Body of pancreas (tissue), 4 donors: ENCODE measurements around the gene CIAO2B. TPM values are rescaled to one million over a fixed set of nuclear protein-coding genes. Genes with fewer than 3 reads are reported as not detected.

ENCODE experiments used
- ATAC-seq: fragments of 150-250 bp; one replicate; pipeline ENCODE4 v1.9.1; 2016
- DNase-seq, 4 donors: peaks; one replicate each; pipeline ENCODE4 v3.0.0-alpha.2; 2019
- H3K27ac ChIP-seq, 4 donors: fragments of 200-600 bp; sonication (generic); 1 replicate in 3 of 4; 2 replicates in 1 of 4; pipeline versions ENCODE4 v1.5.1 to v1.6.1; 2016 to 2019; ENCODE audit warnings: mild to moderate bottlenecking in 1 of 4, mixed read lengths in 1 of 4, moderate library complexity in 1 of 4
- H3K27me3 ChIP-seq, 2 donors: fragments of 200-600 bp; sonication (generic); one replicate each; pipeline ENCODE4 v1.6.0; 2016; ENCODE audit warnings: mild to moderate bottlenecking in 1 of 2
- H3K36me3 ChIP-seq, 2 donors: fragments of 200-600 bp; sonication (generic); replicated peaks in 1 of 2; 2 replicates each; pipeline ENCODE4 v1.5.1; 2016; ENCODE audit warnings: low read depth in 2 of 2; ENCODE audit not compliant: insufficient read depth in 1 of 2
- H3K4me1 ChIP-seq: fragments of 200-600 bp; sonication (generic); one replicate; pipeline ENCODE4 v1.6.0; 2016
- H3K4me3 ChIP-seq, 2 donors: fragments of 200-600 bp; sonication (generic); 1 replicate in 1 of 2; 2 replicates in 1 of 2; pipeline ENCODE4 v1.5.1; 2016 to 2019
- H3K9me3 ChIP-seq, 3 donors: fragments of 200-600 bp; sonication (generic); 1 replicate in 2 of 3; 2 replicates in 1 of 3; pipeline ENCODE4 v1.5.1; 2016
- CTCF ChIP-seq, 7 experiments: fragments of 450-650 bp in 4 of 7; fragments of 200-600 bp in 3 of 7; sonication (generic) in 3 of 7; IDR thresholded peaks; one replicate each; pipeline ENCODE4 v1.5.1; 2016 to 2019; ENCODE audit warnings: antibody characterized with exemption in 7 of 7
- POLR2A ChIP-seq, 3 donors: fragments of 450-650 bp; IDR thresholded peaks; one replicate each; pipeline ENCODE4 v1.6.1; 2016; ENCODE audit warnings: antibody characterized with exemption in 3 of 3, mild to moderate bottlenecking in 2 of 3
- WGBS, 2 donors: methylation state at CpG; one replicate each; pipeline ENCODE4 v1.1.5; 2017; 5-methylcytosine and 5-hydroxymethylcytosine counted together
- intact Hi-C: fragments of 100-400 bp; cut with DNase I; formaldehyde crosslinking; loops from one replicate; pipeline ENCODE4 v1.15.1; 2023
- total RNA-seq, 2 donors: library from RNA; depleted of rRNA; stranded (reverse); fragments of >200 nt; gene quantifications; one replicate each; pipeline ENCODE4 v1.1.0, GENCODE V29; 2016

The CIAO2B gene
- total RNA-seq, 2 donors from 2014 or later, result 7.6 to 15.3 TPM

- H3K4me1 ChIP-seq, result no peaks in the 10 kb centered on the region
- no peak for TF ChIP-seq POLR2A (IDR thresholded peaks at IDR 0.05)
- no peak for TF ChIP-seq CTCF (IDR thresholded peaks at IDR 0.05)
- ATAC-seq (no peak), DNase-seq (no peak)
- no peak overlapping the region for H3K4me3 ChIP-seq
- peaks cover 0 to 15% of the 10 kb centered on the region in 2 donors for H3K36me3 ChIP-seq
- 91 to 94% methylated on average over 6 of the region's 6 CpGs for WGBS, 2 donors
- intact Hi-C loops, result no loop called here
- no peak overlapping the region for H3K27ac ChIP-seq
- no peaks in the 10 kb centered on the region for H3K27me3 ChIP-seq
- no peaks in the 10 kb centered on the region for H3K9me3 ChIP-seq
These were observed 45.3 kb downstream of the CIAO2B start for GRCh38 chr16:66888647-66889615.

GRCh38 chr16:66886914-66887313 lies 47.3 kb downstream of the CIAO2B start:
- no peak for TF ChIP-seq CTCF (IDR thresholded peaks at IDR 0.05)
- TF ChIP-seq POLR2A (IDR thresholded peaks at IDR 0.05), result no peak
- whole genome bisulfite sequencing, 2 donors, result 67 to 74% methylated on average over 3 of the region's 3 CpGs
- Histone ChIP-seq H3K27ac (no peak overlapping the region), H3K9me3 (no peaks in the 10 kb centered on the region), H3K27me3 (no peaks in the 10 kb centered on the region), H3K4me3 (no peak overlapping the region), H3K36me3 (peaks cover 0 to 15% of the 10 kb centered on the region in 2 donors), H3K4me1 (peaks cover 3% of the 10 kb centered on the region)
- intact Hi-C loops, result no loop called here
- ATAC-seq, result no peak
- no peak for DNase-seq

GRCh38 chr16:66886321-66886720 lies 47.9 kb downstream of the CIAO2B start:
- DNase-seq, result no peak
- no peak for TF ChIP-seq CTCF (IDR thresholded peaks at IDR 0.05)
- no peak for TF ChIP-seq POLR2A (IDR thresholded peaks at IDR 0.05)
- intact Hi-C loops, result no loop called here
- no peak overlapping the region for H3K4me3 ChIP-seq
- ATAC-seq, result no peak
- H3K27ac ChIP-seq, result no peak overlapping the region
- peaks cover 0 to 15% of the 10 kb centered on the region in 2 donors for H3K36me3 ChIP-seq
- WGBS, 2 donors, result 54 to 64% methylated on average over 2 of the region's 2 CpGs
- H3K4me1 ChIP-seq, result peaks cover 9% of the 10 kb centered on the region
- no peaks in the 10 kb centered on the region for H3K9me3 ChIP-seq
- H3K27me3 ChIP-seq, result no peaks in the 10 kb centered on the region

GRCh38 chr16:66885491-66885890 lies 48.7 kb downstream of the CIAO2B start:
- 78 to 80% methylated on average over 12 of the region's 12 CpGs for WGBS, 2 donors
- no peak for ATAC-seq
- Histone ChIP-seq H3K27ac (no peak overlapping the region), H3K27me3 (no peaks in the 10 kb centered on the region), H3K4me1 (peaks cover 9% of the 10 kb centered on the region), H3K36me3 (peaks cover 0 to 15% of the 10 kb centered on the region in 2 donors), H3K9me3 (no peaks in the 10 kb centered on the region), H3K4me3 (no peak overlapping the region)
- DNase-seq, result no peak
- no peak for TF ChIP-seq POLR2A (IDR thresholded peaks at IDR 0.05)
- TF ChIP-seq CTCF (IDR thresholded peaks at IDR 0.05), result no peak
- intact Hi-C loops, result no loop called here
